Spleen (tissue), 11 donors: Measurements from ENCODE around the gene TFB2M. TPM values are rescaled to one million over a fixed set of nuclear protein-coding genes. Genes with fewer than 3 reads are reported as not detected.

ENCODE experiments used
- DNase-seq: peaks from one replicate; pipeline ENCODE4 v3.0.0-alpha.2; 2020
- H3K27ac ChIP-seq, 8 donors: fragments of 200-600 bp; sonication (generic) in 7 of 8; 1 replicate in 4 of 8; 2 replicates in 4 of 8; pipeline versions ENCODE4 v1.5.0 to v1.8.0; 2016 to 2021; ENCODE audit warnings: inconsistent platforms in 4 of 8, mild to moderate bottlenecking in 4 of 8, moderate library complexity in 1 of 8
- H3K27me3 ChIP-seq, 7 donors: fragments of 200-600 bp; sonication (generic) in 6 of 7; replicated peaks in 1 of 7; 1 replicate in 4 of 7; 2 replicates in 3 of 7; pipeline versions ENCODE4 v1.5.0 to v1.8.0; 2016 to 2021; ENCODE audit warnings: inconsistent platforms in 3 of 7, mild to moderate bottlenecking in 1 of 7
- H3K36me3 ChIP-seq, 6 donors: fragments of 200-600 bp; sonication (generic) in 5 of 6; 1 replicate in 4 of 6; 2 replicates in 2 of 6; pipeline versions ENCODE4 v1.5.0 to v1.8.0; 2016 to 2021; ENCODE audit warnings: inconsistent platforms in 2 of 6
- H3K4me1 ChIP-seq, 6 donors: fragments of 200-600 bp; sonication (generic) in 5 of 6; 1 replicate in 3 of 6; 2 replicates in 3 of 6; pipeline versions ENCODE4 v1.5.0 to v1.8.0; 2016 to 2021; ENCODE audit warnings: inconsistent platforms in 3 of 6
- H3K4me3 ChIP-seq, 8 donors: fragments of 200-600 bp; sonication (generic) in 7 of 8; 1 replicate in 4 of 8; 2 replicates in 4 of 8; pipeline versions ENCODE4 v1.5.0 to v1.8.0; 2016 to 2021; ENCODE audit warnings: inconsistent platforms in 4 of 8, mild to moderate bottlenecking in 4 of 8, moderate library complexity in 2 of 8
- H3K9me3 ChIP-seq, 8 donors: fragments of 200-600 bp; sonication (generic) in 7 of 8; 1 replicate in 4 of 8; 2 replicates in 4 of 8; pipeline versions ENCODE4 v1.5.0 to v1.8.0; 2016 to 2021; ENCODE audit warnings: inconsistent platforms in 4 of 8
- POLR2A ChIP-seq, 3 donors: fragments of 450-650 bp; IDR thresholded peaks; one replicate each; pipeline ENCODE4 v1.5.1; 2017; ENCODE audit warnings: antibody characterized with exemption in 3 of 3, mild to moderate bottlenecking in 1 of 3
- POLR2AphosphoS5 ChIP-seq, 3 donors: sonication (generic); formaldehyde crosslinking; IDR thresholded peaks; one replicate each; pipeline ENCODE4 v1.5.1; 2017; ENCODE audit warnings: antibody characterized with exemption in 3 of 3
- WGBS, 5 donors: extraction: QIAGEN DNeasy Blood & Tissue Kit in 3 of 5; methylation state at CpG; one replicate each; pipeline versions ENCODE4 v1.1.5 to v1.1.7; 2013 to 2018; 5-methylcytosine and 5-hydroxymethylcytosine counted together
- intact Hi-C: fragments of 100-400 bp; cut with DNase I; formaldehyde crosslinking; loops from one replicate; pipeline ENCODE4 v1.15.0; 2023; ENCODE audit warnings: low total_unique reads
- polyA plus RNA-seq, 3 donors: library from polyadenylated mRNA; stranded (reverse); fragments of 200-250 nt; gene quantifications; one replicate each; pipeline ENCODE4 v1.2.1, GENCODE V29; 2013
- total RNA-seq, 7 donors: library from RNA; depleted of rRNA in 3 of 7; stranded (reverse); fragments of >200 nt in 3 of 7; fragmentation: NEBNext Ultra II Directional in 4 of 7; extraction: Animal tissue kit (Norgen Biotek cat#: 25700) in 4 of 7; gene quantifications; one replicate each; pipeline versions ENCODE4 v1.1.0 to v1.2.1, GENCODE V29; 2016 to 2021
- TF ChIP-seq, protein P1 (sequence below), 11 experiments: fragments of 200-600 bp in 7 of 11; fragments of 450-650 bp in 4 of 11; sonication (generic) in 4 of 11; IDR thresholded peaks in 8 of 11; conservative IDR thresholded peaks in 3 of 11; 1 replicate in 7 of 11; 2 replicates in 4 of 11; pipeline versions ENCODE4 v1.4.0 to v1.8.0; 2016 to 2021; ENCODE audit warnings: antibody characterized with exemption in 11 of 11, inconsistent platforms in 4 of 11, mild to moderate bottlenecking in 1 of 11
- donor health status: healthy with polysubstance abuse.
- donor health status: DM: no; HTN: no; CAD: no; lungs with moderate emphysema.
- donor health status: DM: no; HTN: no; CAD: no.
- donor health status: Bipolar disorder and iron deficiency.
- donor health status: healthy.
- donor health status: DM: no; HTN: no; CAD: no.
- donor health status: DM: yes; HTN: yes; CAD: no.

The TFB2M gene
- total and polyA plus RNA-seq, 10 donors, result 7.2 to 11.9 (median 8.8) TPM

DNA sequence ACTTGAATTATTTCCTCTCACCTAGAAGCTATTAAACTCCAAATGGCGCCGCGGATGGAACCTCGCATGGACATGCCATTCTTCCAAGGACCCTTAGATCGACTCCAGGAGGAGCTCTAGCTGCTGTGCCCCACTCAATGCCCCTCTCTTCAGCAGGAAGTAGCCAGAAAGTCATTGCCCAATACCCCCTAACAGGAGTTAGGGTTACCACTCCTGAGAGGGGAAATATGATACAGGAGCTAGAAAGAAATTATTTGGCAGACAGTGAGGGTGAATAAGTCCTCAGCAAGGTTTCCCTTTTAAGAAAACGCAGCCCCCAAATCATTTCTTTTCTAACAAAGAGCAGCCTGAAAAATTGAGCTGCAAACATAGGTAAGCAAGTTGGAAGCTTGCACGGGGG lies 28.6 kb downstream of the TFB2M start:
- Histone ChIP-seq H3K4me1 (no peaks in the 10 kb centered on the region), H3K9me3 (peaks cover 0 to 5% (median 0%) of the 10 kb centered on the region in 8 donors), H3K27me3 (no peaks in the 10 kb centered on the region), H3K4me3 (no peak overlapping the region), H3K36me3 (peaks cover 0 to 45% (median 30%) of the 10 kb centered on the region in 6 donors), H3K27ac (no peak overlapping the region)
- no peak for TF ChIP-seq POLR2AphosphoS5 (IDR thresholded peaks at IDR 0.05)
- TF ChIP-seq POLR2A (IDR thresholded peaks at IDR 0.05), result no peak
- TF ChIP-seq, protein P1, sequence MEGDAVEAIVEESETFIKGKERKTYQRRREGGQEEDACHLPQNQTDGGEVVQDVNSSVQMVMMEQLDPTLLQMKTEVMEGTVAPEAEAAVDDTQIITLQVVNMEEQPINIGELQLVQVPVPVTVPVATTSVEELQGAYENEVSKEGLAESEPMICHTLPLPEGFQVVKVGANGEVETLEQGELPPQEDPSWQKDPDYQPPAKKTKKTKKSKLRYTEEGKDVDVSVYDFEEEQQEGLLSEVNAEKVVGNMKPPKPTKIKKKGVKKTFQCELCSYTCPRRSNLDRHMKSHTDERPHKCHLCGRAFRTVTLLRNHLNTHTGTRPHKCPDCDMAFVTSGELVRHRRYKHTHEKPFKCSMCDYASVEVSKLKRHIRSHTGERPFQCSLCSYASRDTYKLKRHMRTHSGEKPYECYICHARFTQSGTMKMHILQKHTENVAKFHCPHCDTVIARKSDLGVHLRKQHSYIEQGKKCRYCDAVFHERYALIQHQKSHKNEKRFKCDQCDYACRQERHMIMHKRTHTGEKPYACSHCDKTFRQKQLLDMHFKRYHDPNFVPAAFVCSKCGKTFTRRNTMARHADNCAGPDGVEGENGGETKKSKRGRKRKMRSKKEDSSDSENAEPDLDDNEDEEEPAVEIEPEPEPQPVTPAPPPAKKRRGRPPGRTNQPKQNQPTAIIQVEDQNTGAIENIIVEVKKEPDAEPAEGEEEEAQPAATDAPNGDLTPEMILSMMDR (IDR thresholded peaks at IDR 0.05 in 8 of 11, conservative IDR thresholded peaks at IDR 0.05 in 3 of 11), result no peak
- intact Hi-C loops, result no loop called here
- DNase-seq, result no peak
- 76 to 84% (median 82%) methylated on average over 7 of the region's 7 CpGs for WGBS, 5 donors

DNA sequence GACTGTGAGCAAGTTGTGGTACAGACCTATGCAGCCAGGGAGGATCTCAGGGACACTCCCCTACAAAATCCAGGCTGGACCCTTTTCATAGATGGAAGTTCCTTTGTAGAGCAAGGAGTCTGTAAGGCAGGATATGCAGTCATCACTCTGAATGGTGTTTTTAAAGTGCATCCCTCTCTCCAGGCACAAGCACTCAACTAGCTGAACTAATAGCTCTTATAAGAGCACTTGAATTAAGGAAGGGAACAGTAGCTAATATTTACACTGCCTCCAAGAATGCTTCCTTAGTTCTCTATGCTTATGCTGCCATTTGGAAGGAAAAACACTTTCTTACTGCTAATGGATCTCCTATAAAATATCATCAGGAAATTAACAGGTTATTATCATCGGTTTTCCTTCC lies 31.9 kb downstream of the TFB2M start:
- Histone ChIP-seq H3K36me3 (peaks cover 0 to 11% (median 0%) of the 10 kb centered on the region in 6 donors), H3K9me3 (peaks cover 3 to 36% (median 20%) of the 10 kb centered on the region in 8 donors), H3K27me3 (no peaks in the 10 kb centered on the region), H3K27ac (no peak overlapping the region), H3K4me1 (no peaks in the 10 kb centered on the region), H3K4me3 (no peak overlapping the region)
- DNase-seq, result no peak
- intact Hi-C loops, result no loop called here
- 79 to 95% (median 93%) methylated on average over 1 of the region's 1 CpG for WGBS, 5 donors
- TF ChIP-seq, protein P1 (IDR thresholded peaks at IDR 0.05 in 8 of 11, conservative IDR thresholded peaks at IDR 0.05 in 3 of 11), result no peak
- TF ChIP-seq POLR2A (IDR thresholded peaks at IDR 0.05) (no peak), POLR2AphosphoS5 (IDR thresholded peaks at IDR 0.05) (no peak)

DNA sequence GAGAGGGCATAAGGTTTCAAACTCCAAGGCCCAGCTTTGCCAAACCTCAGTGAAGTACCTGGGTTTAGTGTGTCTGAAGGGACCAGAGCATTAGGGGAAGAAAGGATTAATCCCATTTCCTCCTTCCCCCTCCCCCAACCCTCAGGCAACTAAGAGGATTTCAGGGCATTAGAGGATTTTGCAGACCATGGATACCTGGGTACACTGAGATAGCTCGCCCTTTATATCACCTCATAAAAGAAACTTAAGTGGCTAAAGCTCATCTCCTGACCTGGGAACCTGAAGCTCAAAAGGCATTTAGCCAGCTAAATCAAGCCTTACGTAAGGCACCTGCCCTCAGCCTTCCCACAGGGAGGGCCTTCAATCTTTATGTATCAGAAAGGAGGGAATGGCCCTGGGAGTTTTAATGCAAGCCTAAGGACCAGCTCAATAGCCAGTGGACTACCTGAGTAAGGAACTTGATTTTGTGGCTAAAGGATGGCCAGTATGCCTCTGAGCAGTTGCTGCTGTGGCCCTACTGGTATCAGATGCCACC lies 32.6 kb downstream of the TFB2M start:
- H3K4me3 ChIP-seq, result no peak overlapping the region
- H3K27ac ChIP-seq, result no peak overlapping the region
- H3K9me3 ChIP-seq, result peaks cover 3 to 36% (median 20%) of the 10 kb centered on the region in 8 donors
- DNase-seq, result no peak
- H3K27me3 ChIP-seq, result no peaks in the 10 kb centered on the region
- H3K36me3 ChIP-seq, result peaks cover 0 to 5% (median 0%) of the 10 kb centered on the region in 6 donors
- intact Hi-C loops, result no loop called here
- H3K4me1 ChIP-seq, result no peaks in the 10 kb centered on the region
- TF ChIP-seq POLR2A (IDR thresholded peaks at IDR 0.05) (no peak), POLR2AphosphoS5 (IDR thresholded peaks at IDR 0.05) (no peak)
- TF ChIP-seq, protein P1 (IDR thresholded peaks at IDR 0.05 in 8 of 11, conservative IDR thresholded peaks at IDR 0.05 in 3 of 11), result no peak
- 86 to 95% (median 88%) methylated on average over 2 of the region's 2 CpGs for WGBS, 5 donors

DNA sequence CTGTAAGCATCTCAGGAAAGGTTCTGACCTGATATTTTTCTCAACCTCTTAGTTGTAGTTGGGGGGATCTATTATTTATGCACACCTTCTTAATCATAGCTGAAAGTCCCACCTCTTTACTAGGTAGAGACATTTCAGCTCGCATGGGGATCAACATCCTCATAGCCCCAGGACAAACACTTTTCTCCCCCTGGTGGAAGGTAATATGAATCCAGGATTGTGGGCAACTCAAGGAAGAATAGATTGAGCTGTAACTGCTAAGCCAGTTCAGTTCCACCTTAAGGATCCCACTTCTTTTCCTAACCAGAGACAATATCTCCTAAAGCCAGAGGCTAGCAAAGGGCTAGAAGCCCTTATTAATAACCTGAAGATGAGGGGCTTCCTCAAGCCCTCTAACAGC lies 33.5 kb downstream of the TFB2M start:
- Histone ChIP-seq H3K9me3 (peaks cover 3 to 36% (median 20%) of the 10 kb centered on the region in 8 donors), H3K4me1 (peaks cover 0 to 4% (median under 1%) of the 10 kb centered on the region in 6 donors), H3K36me3 (no peaks in the 10 kb centered on the region), H3K4me3 (no peak overlapping the region), H3K27ac (no peak overlapping the region), H3K27me3 (no peaks in the 10 kb centered on the region)
- no peak for DNase-seq
- intact Hi-C loops, result no loop called here
- 60 to 83% (median 82%) methylated on average over 1 of the region's 1 CpG for WGBS, 5 donors
- no peak for TF ChIP-seq POLR2AphosphoS5 (IDR thresholded peaks at IDR 0.05)
- no peak for TF ChIP-seq POLR2A (IDR thresholded peaks at IDR 0.05)
- TF ChIP-seq, protein P1 (IDR thresholded peaks at IDR 0.05 in 8 of 11, conservative IDR thresholded peaks at IDR 0.05 in 3 of 11), result no peak
